Stimulated activated naive CD8-positive, alpha-beta T cell treated with anti-CD3 and anti-CD28 coated beads, Interleukin-15, amount 100 ng/mL, for 72 hours (primary cell): ENCODE data around the gene PIGN.

Experiments used
- ATAC-seq: fragments of 150-1000 bp; cut with Tn5 transposase; 2 replicates; pipeline ENCODE4 v1.10.0; 2021; ENCODE audit warnings: mild to moderate bottlenecking, moderate library complexity
- DNase-seq, 2 donors: peaks; one replicate each; pipeline ENCODE4 v3.0.0; 2021 to 2022
- H3K27ac Mint-ChIP-seq, 2 donors: one replicate each; pipeline ENCODE4 v1.8.0; 2022; ENCODE audit warnings: mild to moderate bottlenecking in 2 of 2, mixed read lengths in 2 of 2, moderate library complexity in 2 of 2
- H3K27me3 Mint-ChIP-seq: one replicate; pipeline ENCODE4 v1.8.0; 2022; ENCODE audit warnings: mixed read lengths
- H3K4me1 Mint-ChIP-seq: one replicate; pipeline ENCODE4 v1.8.0; 2022; ENCODE audit warnings: mild to moderate bottlenecking, mixed read lengths
- H3K4me3 Mint-ChIP-seq, 2 donors: one replicate each; pipeline ENCODE4 v1.8.0; 2022; ENCODE audit warnings: mild to moderate bottlenecking in 2 of 2, mixed read lengths in 2 of 2, moderate library complexity in 1 of 2
- H3K9me3 Mint-ChIP-seq, 2 donors: one replicate each; pipeline ENCODE4 v1.8.0; 2022; ENCODE audit warnings: mixed read lengths in 2 of 2

PIGN gene

GRCh38 chr18:62157843-62158242 lies 29.0 kb downstream of the PIGN start:
- no peak overlapping the region for H3K27ac Mint-ChIP-seq
- H3K27me3 Mint-ChIP-seq: no peaks in the 10 kb centered on the region
- ATAC-seq: no peak
- no peak for DNase-seq
- no peaks in the 10 kb centered on the region for H3K9me3 Mint-ChIP-seq
- no peak overlapping the region for H3K4me3 Mint-ChIP-seq
- H3K4me1 Mint-ChIP-seq: no peaks in the 10 kb centered on the region

DNA sequence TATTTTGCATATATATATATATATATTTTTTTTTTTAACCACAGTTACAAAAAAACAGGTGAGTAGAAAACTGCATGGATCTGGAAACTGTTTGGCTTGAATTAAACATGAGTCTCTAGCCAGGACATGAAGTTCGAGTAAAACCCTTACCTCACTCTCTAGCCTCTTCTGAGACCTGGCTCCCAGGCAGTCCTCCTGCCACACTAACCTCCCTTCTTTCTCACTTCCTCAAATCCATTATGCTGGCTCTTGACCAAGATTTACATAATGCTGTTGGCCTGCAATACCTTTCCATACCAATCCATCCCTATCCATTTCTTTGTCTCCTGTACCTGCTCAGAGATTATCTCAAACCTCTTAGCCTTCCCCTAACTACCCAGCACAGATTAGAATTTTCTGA lies 34.0 kb downstream of the PIGN start:
- Mint-ChIP-seq H3K27me3 (no peaks in the 10 kb centered on the region), H3K4me3 (no peak overlapping the region), H3K9me3 (no peaks in the 10 kb centered on the region), H3K27ac (no peak overlapping the region), H3K4me1 (no peaks in the 10 kb centered on the region)
- ATAC-seq: no peak
- no peak for DNase-seq

DNA sequence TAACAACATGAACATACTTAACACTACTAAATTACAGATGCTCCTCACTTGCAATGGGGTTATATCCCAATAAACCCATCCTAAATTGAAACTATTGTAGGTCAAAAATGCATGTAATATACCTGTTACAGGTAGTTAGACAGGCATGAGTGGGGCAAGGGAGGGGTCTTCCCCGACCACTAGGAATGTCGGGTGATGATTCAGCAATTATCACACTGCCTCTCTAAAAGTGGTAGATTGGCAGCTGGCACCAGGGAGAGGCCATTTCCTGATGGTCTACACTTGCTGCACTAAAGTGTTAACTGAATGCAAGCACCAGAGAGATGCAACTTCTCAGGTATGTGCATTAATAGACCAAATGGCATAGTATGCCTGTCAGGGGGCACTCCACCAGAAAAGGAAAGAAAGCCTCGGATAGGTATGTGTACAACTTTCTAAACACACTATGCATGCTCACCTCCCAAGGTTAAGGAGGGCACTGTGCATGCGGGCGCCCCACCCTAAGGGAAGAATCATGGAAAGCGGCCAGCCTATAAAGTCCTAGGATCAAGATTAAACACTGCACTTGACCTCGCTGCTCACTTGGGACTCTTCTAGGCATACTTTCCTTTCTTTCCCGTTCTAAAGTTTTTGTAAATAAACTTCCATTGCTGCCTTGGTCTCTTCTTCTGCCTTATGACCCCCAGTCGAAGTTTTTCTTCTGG lies 35.6 kb downstream of the PIGN start:
- no peak for DNase-seq
- Mint-ChIP-seq H3K27me3 (no peaks in the 10 kb centered on the region), H3K9me3 (no peaks in the 10 kb centered on the region), H3K4me3 (no peak overlapping the region), H3K27ac (no peak overlapping the region), H3K4me1 (no peaks in the 10 kb centered on the region)
- ATAC-seq: no peak

DNA sequence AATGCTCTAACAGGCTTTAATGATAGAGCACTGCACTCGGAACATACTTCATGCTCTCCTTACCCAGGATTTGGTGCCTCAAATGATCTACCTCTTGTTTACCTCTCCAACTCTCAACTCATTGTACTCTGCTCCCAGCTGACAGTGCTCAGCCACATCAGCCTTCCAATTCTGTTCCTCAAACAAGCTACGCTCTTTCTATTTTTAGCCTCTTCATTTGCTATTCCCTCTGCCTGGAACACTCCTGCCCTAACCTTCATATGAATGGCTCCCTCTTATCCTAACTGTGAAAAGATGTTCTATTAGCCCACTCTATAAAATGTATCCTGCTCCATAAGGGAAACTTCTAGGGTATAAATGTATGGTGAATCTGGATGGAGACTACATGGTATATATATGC lies 42.5 kb downstream of the PIGN start:
- H3K9me3 Mint-ChIP-seq: no peaks in the 10 kb centered on the region
- no peak overlapping the region for H3K4me3 Mint-ChIP-seq
- H3K4me1 Mint-ChIP-seq: no peaks in the 10 kb centered on the region
- H3K27ac Mint-ChIP-seq: no peak overlapping the region
- no peak for DNase-seq
- ATAC-seq: no peak
- H3K27me3 Mint-ChIP-seq: no peaks in the 10 kb centered on the region

- DNase-seq (no peak), ATAC-seq (no peak)
- Mint-ChIP-seq H3K27ac (no peak overlapping the region), H3K27me3 (no peaks in the 10 kb centered on the region), H3K4me1 (no peaks in the 10 kb centered on the region), H3K9me3 (no peaks in the 10 kb centered on the region), H3K4me3 (no peak overlapping the region)
Observed at GRCh38 chr18:62140259-62140658, 46.6 kb downstream of the PIGN start.

GRCh38 chr18:62138461-62139235 lies 48.2 kb downstream of the PIGN start:
- Mint-ChIP-seq H3K4me1 (no peaks in the 10 kb centered on the region), H3K27me3 (no peaks in the 10 kb centered on the region), H3K9me3 (no peaks in the 10 kb centered on the region), H3K27ac (no peak overlapping the region), H3K4me3 (no peak overlapping the region)
- ATAC-seq (no peak), DNase-seq (no peak)

DNA sequence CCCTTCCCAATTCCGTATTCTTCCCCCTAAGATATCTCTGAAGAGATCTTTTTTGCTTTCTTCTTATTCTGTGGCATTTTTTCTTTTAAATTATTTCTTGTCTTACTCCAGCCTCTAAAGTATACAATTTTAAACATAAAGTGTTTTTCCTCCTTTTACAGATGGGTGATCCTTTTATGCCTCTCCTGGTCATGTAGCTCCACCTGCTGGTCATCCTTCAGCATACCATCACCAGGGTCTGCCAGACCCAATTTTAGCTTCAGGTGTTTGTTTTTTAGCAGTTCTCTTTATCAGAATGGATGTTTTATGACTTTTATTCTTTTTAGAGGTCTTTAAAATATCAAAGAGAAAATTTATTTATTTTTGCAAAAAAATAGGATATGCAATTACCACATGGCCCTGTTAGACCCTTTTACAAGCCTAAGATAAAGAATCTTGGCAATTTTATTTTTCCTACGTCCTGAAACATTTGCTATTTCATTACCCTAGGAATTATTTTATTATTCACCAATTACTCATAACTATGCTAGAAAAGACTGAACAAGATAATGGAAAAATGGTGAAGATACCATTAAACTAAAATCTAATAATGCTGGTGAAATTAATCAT lies 55.5 kb downstream of the PIGN start:
- Mint-ChIP-seq H3K27me3 (no peaks in the 10 kb centered on the region), H3K4me1 (no peaks in the 10 kb centered on the region), H3K9me3 (no peaks in the 10 kb centered on the region), H3K4me3 (no peak overlapping the region), H3K27ac (no peak overlapping the region)
- ATAC-seq: no peak
- peak; percentile 47 to 56 for DNase-seq

DNA sequence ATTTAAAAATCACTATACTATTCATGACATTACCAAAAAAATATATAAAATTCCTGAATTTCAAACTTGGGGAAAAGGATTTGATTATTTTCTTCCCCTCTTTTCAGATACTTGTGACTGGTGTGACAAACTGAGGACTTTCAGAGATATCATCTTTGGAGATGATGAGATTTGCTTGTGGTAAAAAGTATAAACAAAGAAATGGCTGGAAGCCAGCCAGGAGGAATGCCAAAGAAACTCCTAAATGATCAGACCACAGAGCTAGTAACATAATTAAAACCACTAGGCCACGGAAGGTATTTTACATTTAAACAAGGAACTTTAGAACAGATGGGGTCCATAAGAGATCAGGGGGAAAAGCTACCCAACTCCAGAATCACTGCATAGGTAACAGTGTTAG lies 58.7 kb downstream of the PIGN start:
- Mint-ChIP-seq H3K27ac (peak overlapping the region in 1 of 2 donors; percentile 52), H3K4me3 (no peak overlapping the region), H3K9me3 (no peaks in the 10 kb centered on the region), H3K4me1 (no peaks in the 10 kb centered on the region), H3K27me3 (no peaks in the 10 kb centered on the region)
- no peak for ATAC-seq
- no peak for DNase-seq

GRCh38 chr18:62126737-62127136 lies 60.1 kb downstream of the PIGN start:
- no peak for ATAC-seq
- Mint-ChIP-seq H3K27ac (no peak overlapping the region), H3K4me1 (no peaks in the 10 kb centered on the region), H3K27me3 (no peaks in the 10 kb centered on the region), H3K4me3 (no peak overlapping the region), H3K9me3 (no peaks in the 10 kb centered on the region)
- DNase-seq: no peak

GRCh38 chr18:62125702-62126101 lies 61.2 kb downstream of the PIGN start:
- Mint-ChIP-seq H3K4me3 (no peak overlapping the region), H3K27ac (no peak overlapping the region), H3K27me3 (no peaks in the 10 kb centered on the region), H3K9me3 (no peaks in the 10 kb centered on the region), H3K4me1 (no peaks in the 10 kb centered on the region)
- no peak for DNase-seq
- no peak for ATAC-seq

- Mint-ChIP-seq H3K9me3 (no peaks in the 10 kb centered on the region), H3K4me3 (no peak overlapping the region), H3K27ac (no peak overlapping the region), H3K4me1 (no peaks in the 10 kb centered on the region), H3K27me3 (no peaks in the 10 kb centered on the region)
- ATAC-seq (no peak), DNase-seq (no peak)
Observed at GRCh38 chr18:62122330-62122729, 64.5 kb downstream of the PIGN start.

DNA sequence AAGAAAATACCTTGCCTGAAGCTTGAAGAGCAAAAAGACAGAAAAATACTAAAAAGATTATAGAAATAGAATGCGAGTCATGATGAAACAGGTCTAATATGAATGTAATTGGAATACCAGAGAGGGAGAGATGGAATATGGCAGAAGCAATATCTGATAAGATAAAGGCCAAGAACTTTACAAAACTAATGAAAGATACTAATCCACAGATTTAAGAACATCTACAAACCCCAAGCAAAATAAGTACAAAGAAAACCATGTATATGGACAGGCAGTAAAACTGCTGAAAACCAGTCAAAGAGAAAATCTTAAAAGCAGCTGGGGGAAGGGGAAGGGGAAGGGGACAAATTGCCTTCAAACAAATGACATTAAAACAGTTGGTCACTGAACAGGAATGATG lies 67.0 kb downstream of the PIGN start:
- no peak for ATAC-seq
- Mint-ChIP-seq H3K27me3 (no peaks in the 10 kb centered on the region), H3K4me3 (no peak overlapping the region), H3K4me1 (no peaks in the 10 kb centered on the region), H3K27ac (peak overlapping the region in 1 of 2 donors; percentile 28), H3K9me3 (no peaks in the 10 kb centered on the region)
- DNase-seq: no peak

GRCh38 chr18:62118328-62118727 lies 68.5 kb downstream of the PIGN start:
- Mint-ChIP-seq H3K27ac (no peak overlapping the region), H3K4me3 (no peak overlapping the region), H3K27me3 (no peaks in the 10 kb centered on the region), H3K9me3 (no peaks in the 10 kb centered on the region), H3K4me1 (no peaks in the 10 kb centered on the region)
- ATAC-seq (no peak), DNase-seq (no peak)

DNA sequence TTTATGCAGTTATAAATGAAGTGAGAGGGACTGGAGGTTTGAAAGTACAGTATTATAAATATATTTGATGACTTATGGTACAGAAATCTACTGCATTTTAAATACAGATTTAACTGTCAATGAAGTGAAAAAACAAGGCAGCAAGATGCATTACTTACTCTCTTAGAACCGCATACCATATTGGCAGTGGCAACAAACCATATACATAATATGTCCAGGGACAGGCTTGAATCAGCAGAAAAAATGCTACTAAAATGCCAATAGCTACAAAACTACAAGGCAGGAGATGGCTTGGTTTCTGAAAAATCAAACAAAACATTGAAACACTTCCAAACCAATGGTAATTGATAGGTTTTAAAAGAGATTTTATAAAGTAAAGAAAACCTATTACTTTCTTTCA lies 77.2 kb downstream of the PIGN start:
- DNase-seq: no peak
- H3K4me1 Mint-ChIP-seq: no peaks in the 10 kb centered on the region
- H3K27ac Mint-ChIP-seq: peak overlapping the region in 1 of 2 donors; percentile 81

DNA sequence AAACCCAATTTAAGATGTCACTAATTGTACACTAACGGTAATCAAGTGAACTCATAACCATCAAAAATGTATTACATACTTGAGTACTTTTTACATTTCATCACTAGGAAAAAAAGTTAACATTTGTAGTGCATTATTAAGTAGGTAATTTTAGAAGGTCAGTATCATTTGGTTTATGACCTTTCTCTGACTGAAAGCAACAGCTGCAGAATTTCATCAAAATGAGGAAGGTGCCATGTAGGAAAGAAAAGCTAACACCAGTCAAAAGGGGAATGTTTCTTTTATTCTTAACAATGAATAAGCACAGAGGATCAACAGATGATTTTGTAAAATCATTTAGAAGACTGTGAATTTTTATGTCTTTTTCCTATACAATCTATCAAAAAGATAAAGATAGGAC lies 79.0 kb downstream of the PIGN start:
- H3K27ac Mint-ChIP-seq: no peak overlapping the region
- no peak overlapping the region for H3K4me3 Mint-ChIP-seq
- no peak for DNase-seq
- no peaks in the 10 kb centered on the region for H3K4me1 Mint-ChIP-seq
- no peaks in the 10 kb centered on the region for H3K9me3 Mint-ChIP-seq
- ATAC-seq: no peak
- H3K27me3 Mint-ChIP-seq: no peaks in the 10 kb centered on the region

More for the DNA sequence above, 77.2 kb downstream of the PIGN start:
- no peaks in the 10 kb centered on the region for H3K27me3 Mint-ChIP-seq
- ATAC-seq: no peak
- H3K9me3 Mint-ChIP-seq: no peaks in the 10 kb centered on the region
- no peak overlapping the region for H3K4me3 Mint-ChIP-seq

GRCh38 chr18:62106271-62106670 lies 80.6 kb downstream of the PIGN start:
- no peaks in the 10 kb centered on the region for H3K27me3 Mint-ChIP-seq

More at GRCh38 chr18:62106271-62106670, 80.6 kb downstream of the PIGN start:
- ATAC-seq (no peak), DNase-seq (no peak)
- H3K9me3 Mint-ChIP-seq: no peaks in the 10 kb centered on the region
- no peak overlapping the region for H3K27ac Mint-ChIP-seq
- no peak overlapping the region for H3K4me3 Mint-ChIP-seq
- H3K4me1 Mint-ChIP-seq: peaks cover 9% of the 10 kb centered on the region
